HL-60 (cell line): Measurements from ENCODE around the gene SIAH3.

Source experiments
- DNase-seq, 2 experiments: peaks; one replicate each; pipeline ENCODE4 v3.0.0-alpha.2; 2010 to 2020; ENCODE audit warnings: low read depth in 1 of 2, low spot score in 1 of 2
- H3K27ac ChIP-seq: fragments of 250-450 bp; sonication (Bioruptor Pico); replicated peaks from 2 replicates; pipeline ENCODE4 v1.5.1; 2020; ENCODE audit warnings: mild to moderate bottlenecking, moderate library complexity
- H3K27me3 ChIP-seq: fragments of 250-450 bp; sonication (Bioruptor Pico); 2 replicates; pipeline ENCODE4 v1.5.1; 2021; ENCODE audit warnings: mild to moderate bottlenecking, moderate library complexity; ENCODE audit not compliant: insufficient read depth, poor library complexity, severe bottlenecking
- H3K4me3 ChIP-seq: replicated peaks from 2 replicates; pipeline ENCODE4 v1.5.1; 2011; ENCODE audit warnings: mild to moderate bottlenecking, control low read depth, low read length; ENCODE audit not compliant: insufficient read depth
- CTCF ChIP-seq: IDR thresholded peaks from one replicate; pipeline ENCODE4 v1.5.1; 2011; ENCODE audit warnings: low read length, control low read depth, inconsistent platforms; ENCODE audit not compliant: insufficient read depth
- GABPA ChIP-seq: IDR thresholded peaks from 2 replicates; pipeline ENCODE4 v1.6.1; 2012; ENCODE audit warnings: low read depth
- POLR2AphosphoS5 ChIP-seq: IDR thresholded peaks from 2 replicates; pipeline ENCODE4 v1.6.1; 2012; ENCODE audit warnings: low read depth
- SPI1 ChIP-seq: IDR thresholded peaks from 2 replicates; pipeline ENCODE4 v1.6.1; 2012; ENCODE audit warnings: low read depth, mild to moderate bottlenecking, borderline replicate concordance
- long read RNA-seq: library from polyadenylated mRNA; unstranded; transcript quantifications from one replicate; pipeline ENCODE4 v2.0.0, GENCODE V29; 2020
- TF ChIP-seq, protein P1 (sequence below): IDR thresholded peaks from 2 replicates; pipeline ENCODE4 v1.6.1; 2012; ENCODE audit warnings: low read depth; ENCODE audit not compliant: insufficient replicate concordance

SIAH3 gene
- long read RNA-seq = 0 reads

- Histone ChIP-seq H3K27me3 (peaks cover 7% of the 10 kb centered on the region), H3K4me3 (peak within 1 kb of the TSS; percentile 21), H3K27ac (no peak within 1 kb of the TSS)
- TF ChIP-seq GABPA (no peak), CTCF (no peak), SPI1 (no peak), POLR2AphosphoS5 (no peak)
- TF ChIP-seq, protein P1, sequence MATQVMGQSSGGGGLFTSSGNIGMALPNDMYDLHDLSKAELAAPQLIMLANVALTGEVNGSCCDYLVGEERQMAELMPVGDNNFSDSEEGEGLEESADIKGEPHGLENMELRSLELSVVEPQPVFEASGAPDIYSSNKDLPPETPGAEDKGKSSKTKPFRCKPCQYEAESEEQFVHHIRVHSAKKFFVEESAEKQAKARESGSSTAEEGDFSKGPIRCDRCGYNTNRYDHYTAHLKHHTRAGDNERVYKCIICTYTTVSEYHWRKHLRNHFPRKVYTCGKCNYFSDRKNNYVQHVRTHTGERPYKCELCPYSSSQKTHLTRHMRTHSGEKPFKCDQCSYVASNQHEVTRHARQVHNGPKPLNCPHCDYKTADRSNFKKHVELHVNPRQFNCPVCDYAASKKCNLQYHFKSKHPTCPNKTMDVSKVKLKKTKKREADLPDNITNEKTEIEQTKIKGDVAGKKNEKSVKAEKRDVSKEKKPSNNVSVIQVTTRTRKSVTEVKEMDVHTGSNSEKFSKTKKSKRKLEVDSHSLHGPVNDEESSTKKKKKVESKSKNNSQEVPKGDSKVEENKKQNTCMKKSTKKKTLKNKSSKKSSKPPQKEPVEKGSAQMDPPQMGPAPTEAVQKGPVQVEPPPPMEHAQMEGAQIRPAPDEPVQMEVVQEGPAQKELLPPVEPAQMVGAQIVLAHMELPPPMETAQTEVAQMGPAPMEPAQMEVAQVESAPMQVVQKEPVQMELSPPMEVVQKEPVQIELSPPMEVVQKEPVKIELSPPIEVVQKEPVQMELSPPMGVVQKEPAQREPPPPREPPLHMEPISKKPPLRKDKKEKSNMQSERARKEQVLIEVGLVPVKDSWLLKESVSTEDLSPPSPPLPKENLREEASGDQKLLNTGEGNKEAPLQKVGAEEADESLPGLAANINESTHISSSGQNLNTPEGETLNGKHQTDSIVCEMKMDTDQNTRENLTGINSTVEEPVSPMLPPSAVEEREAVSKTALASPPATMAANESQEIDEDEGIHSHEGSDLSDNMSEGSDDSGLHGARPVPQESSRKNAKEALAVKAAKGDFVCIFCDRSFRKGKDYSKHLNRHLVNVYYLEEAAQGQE = no peak
- no peak for DNase-seq
Measured at GRCh38 chr13:45851171-45851921, at the start of gene SIAH3. Gene SIAH3, minus strand, starts transcription at chr13:45851753. Its CDS starts 124 bp downstream, at chr13:45851629.

DNA sequence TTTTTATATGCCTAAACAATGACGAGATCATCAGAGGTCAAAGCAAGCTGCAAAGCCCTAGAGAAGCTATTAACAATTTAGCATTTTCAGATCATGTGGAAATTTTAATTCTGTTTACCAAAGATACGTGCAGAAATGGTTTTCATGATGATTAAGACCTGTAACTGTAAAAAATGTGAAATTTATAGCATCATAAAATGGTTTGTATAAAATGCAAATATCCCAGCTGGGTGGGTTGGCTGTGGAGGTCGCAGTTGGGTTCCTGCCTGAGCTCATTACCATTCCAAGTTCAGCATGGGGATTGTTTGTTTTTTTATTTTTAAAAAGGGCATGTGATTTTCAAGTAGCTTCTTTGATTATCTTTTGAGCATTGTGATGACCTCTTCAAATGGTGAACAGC, 47.9 kb upstream of the SIAH3 start:
- no peak overlapping the region for H3K4me3 ChIP-seq
- H3K27me3 ChIP-seq = no peaks in the 10 kb centered on the region
- H3K27ac ChIP-seq = no peak overlapping the region
- DNase-seq = no peak
- TF ChIP-seq, protein P1 = no peak
- TF ChIP-seq CTCF (no peak), GABPA (no peak), SPI1 (no peak), POLR2AphosphoS5 (no peak)

GRCh38 chr13:45897562-45897961, 46.0 kb upstream of the SIAH3 start:
- Histone ChIP-seq H3K4me3 (no peak overlapping the region), H3K27me3 (no peaks in the 10 kb centered on the region), H3K27ac (no peak overlapping the region)
- no peak for TF ChIP-seq GABPA
- TF ChIP-seq CTCF = no peak
- TF ChIP-seq, protein P1 = no peak
- TF ChIP-seq SPI1 = no peak
- TF ChIP-seq POLR2AphosphoS5 = no peak
- no peak for DNase-seq
